HL-60/S4 (cell line): ENCODE measurements around the gene RBM3.

Experiments
- in situ Hi-C: fragments of 300-500 bp; cut with MboI; formaldehyde crosslinking; loops from 2 replicates; pipeline ENCODE4 v1.14.3; 2022; ENCODE audit warnings: low sequenced_read_pairs

The RBM3 gene

DNA sequence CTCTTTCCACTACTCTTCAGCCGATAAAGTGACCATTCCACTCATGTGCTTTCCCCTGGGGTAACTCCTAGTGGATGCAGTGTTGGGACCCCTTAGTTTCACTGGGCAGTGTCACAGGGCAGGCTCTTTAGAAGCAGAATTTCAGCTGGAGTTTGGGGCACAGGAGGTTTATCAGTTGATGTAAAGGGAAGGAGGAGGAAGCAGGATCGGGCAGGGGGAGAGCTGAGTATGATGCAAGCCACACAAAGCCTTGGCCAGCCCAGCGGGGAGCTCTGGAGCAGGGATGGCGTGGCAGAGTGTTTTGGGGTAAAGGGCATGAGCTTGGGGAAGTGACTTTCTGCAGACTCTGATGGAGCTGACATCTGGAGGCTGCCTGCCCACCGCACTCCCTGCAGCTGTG lies 42.3 kb downstream of the RBM3 start:
- in situ Hi-C loops = loop anchor here (25.0 kb wide), 1 partner anchor 96 kb away; no protein-coding TSS in a partner anchor

- in situ Hi-C loops = loop anchor here (25.0 kb wide), 1 partner anchor 95 kb away; no protein-coding TSS in a partner anchor
These were observed 43.5 kb downstream of the RBM3 start for GRCh38 chrX:48617542-48618340.

- in situ Hi-C loops = no loop called here
These were observed 52.4 kb downstream of the RBM3 start for GRCh38 chrX:48626401-48627298.
